Transverse colon (tissue), 4 donors: ENCODE measurements around the gene STRBP.

ENCODE experiments used
- POLR2AphosphoS5 ChIP-seq, 3 donors: sonication (generic); formaldehyde crosslinking; IDR thresholded peaks; one replicate each; pipeline ENCODE4 v1.6.1; 2016; ENCODE audit warnings: antibody characterized with exemption in 3 of 3
- TF ChIP-seq, protein P1 (sequence below), 5 experiments: fragments of 200-600 bp in 3 of 5; fragments of 450-650 bp in 2 of 5; sonication (generic) in 3 of 5; IDR thresholded peaks; 1 replicate in 2 of 5; 2 replicates in 3 of 5; pipeline ENCODE4 v1.5.1; 2016 to 2017; ENCODE audit warnings: antibody characterized with exemption in 5 of 5, inconsistent platforms in 3 of 5, mild to moderate bottlenecking in 2 of 5, moderate library complexity in 1 of 5

GRCh38 chr9:123149067-123149466 lies 119.3 kb downstream of the STRBP start:
- no peak for TF ChIP-seq POLR2AphosphoS5 (IDR thresholded peaks at IDR 0.05)
- TF ChIP-seq, protein P1, sequence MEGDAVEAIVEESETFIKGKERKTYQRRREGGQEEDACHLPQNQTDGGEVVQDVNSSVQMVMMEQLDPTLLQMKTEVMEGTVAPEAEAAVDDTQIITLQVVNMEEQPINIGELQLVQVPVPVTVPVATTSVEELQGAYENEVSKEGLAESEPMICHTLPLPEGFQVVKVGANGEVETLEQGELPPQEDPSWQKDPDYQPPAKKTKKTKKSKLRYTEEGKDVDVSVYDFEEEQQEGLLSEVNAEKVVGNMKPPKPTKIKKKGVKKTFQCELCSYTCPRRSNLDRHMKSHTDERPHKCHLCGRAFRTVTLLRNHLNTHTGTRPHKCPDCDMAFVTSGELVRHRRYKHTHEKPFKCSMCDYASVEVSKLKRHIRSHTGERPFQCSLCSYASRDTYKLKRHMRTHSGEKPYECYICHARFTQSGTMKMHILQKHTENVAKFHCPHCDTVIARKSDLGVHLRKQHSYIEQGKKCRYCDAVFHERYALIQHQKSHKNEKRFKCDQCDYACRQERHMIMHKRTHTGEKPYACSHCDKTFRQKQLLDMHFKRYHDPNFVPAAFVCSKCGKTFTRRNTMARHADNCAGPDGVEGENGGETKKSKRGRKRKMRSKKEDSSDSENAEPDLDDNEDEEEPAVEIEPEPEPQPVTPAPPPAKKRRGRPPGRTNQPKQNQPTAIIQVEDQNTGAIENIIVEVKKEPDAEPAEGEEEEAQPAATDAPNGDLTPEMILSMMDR (IDR thresholded peaks at IDR 0.05): no peak
